Neural progenitor cell (in vitro differentiated cells): ENCODE results near the gene BBS9.

Experiments
- CTCF ChIP-seq: fragments of 200-600 bp; sonication (generic); IDR thresholded peaks from 2 replicates; pipeline ENCODE4 v1.5.1; 2017; ENCODE audit warnings: antibody characterized with exemption, mild to moderate bottlenecking
- EZH2phosphoT487 ChIP-seq: fragments of 200-600 bp; sonication (generic); IDR thresholded peaks from 2 replicates; pipeline ENCODE4 v1.6.1; 2017; ENCODE audit warnings: antibody characterized with exemption

DNA sequence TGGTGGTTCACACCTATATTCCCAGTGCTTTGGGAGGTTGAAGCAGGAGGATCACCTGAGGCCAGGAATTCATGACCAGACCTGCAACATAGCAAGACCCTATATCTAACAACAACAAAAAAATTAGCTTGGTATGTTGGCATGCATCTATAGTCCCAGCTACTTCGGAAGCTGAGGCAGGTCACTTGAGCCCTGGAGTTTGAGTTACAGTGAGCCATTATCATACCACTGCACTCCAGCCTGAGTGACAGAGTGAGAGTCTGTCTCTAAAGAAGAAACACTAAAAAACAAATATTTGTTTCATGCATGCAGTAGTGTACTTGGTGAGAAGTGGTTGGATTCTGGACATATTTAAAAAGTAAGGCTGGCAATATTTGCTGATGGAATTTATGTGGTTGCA is 198.1 kb downstream of the BBS9 start:
- TF ChIP-seq EZH2phosphoT487 (no peak), CTCF (no peak)
